ENCODE data around the gene AKT1S1. TPM values are rescaled to one million over a fixed set of nuclear protein-coding genes. Genes with fewer than 3 reads are reported as not detected.
A peak's percentile ranks its signal among the peaks of the same experiment; 100 is the strongest.

The AKT1S1 gene
- total and polyA plus RNA-seq, 2 of the 13 experiments (the other 11 are each of a cell fraction or from before 2014, with no cell fraction given), result 13.5 to 27.8 TPM

DNA sequence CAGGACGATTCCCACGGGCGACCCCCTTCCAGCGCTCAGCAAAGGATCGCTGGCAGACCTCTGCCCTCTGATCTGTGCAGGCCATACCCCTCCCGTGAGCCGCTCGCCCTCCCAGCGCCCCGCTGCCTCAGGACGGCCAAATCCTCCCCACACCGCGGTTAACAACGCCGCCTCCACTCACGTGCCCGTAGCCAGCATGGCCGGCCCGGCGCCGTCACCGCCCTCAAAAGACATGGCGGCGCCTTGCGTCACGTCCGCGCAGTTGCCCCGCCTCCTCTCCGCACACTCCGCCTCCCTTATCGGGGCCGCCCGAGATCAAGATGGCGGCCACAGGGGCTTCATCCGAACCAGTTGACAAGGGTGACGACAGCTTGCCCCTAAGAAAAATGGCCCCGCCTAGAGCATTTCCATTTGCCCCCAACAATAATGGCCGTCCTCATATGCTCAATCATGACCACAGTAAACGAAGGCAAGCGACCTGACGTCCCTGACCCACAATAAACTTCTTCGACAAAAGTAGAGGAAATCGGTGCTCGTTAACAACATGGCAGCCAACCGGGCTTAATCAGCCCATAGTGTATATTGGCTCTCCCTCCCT is 634 bp downstream of the AKT1S1 start (continued):
- TF ChIP-seq SIX1 (CRISPR knock-in tag; IDR thresholded peaks at IDR 0.05; ENCODE audit: borderline replicate concordance) (no peak; the same call in 1 of the 2 replicates), JUND (CRISPR knock-in tag; IDR thresholded peaks at IDR 0.05) (peak; percentile 10; the same call in 1 of the 2 replicates), ZNF75D (CRISPR knock-in tag; IDR thresholded peaks at IDR 0.05; ENCODE audit: borderline replicate concordance) (no peak), RARG (CRISPR knock-in tag; IDR thresholded peaks at IDR 0.05; ENCODE audit: low read depth) (0 out of 2 replicates have a peak, but pooled peaks have one; percentile 23), ZNF20 (CRISPR knock-in tag; IDR thresholded peaks at IDR 0.05) (no peak), ZNF484 (CRISPR knock-in tag; IDR thresholded peaks at IDR 0.05; ENCODE audit: borderline replicate concordance, low read depth) (no peak), ZSCAN31 (CRISPR knock-in tag; IDR thresholded peaks at IDR 0.05; ENCODE audit: low read depth) (no peak), EHMT2 (IDR thresholded peaks at IDR 0.05; ENCODE audit: borderline replicate concordance, low read depth, low read length) (peak; percentile 70; the same call in 1 of the 2 replicates), CCDC6 (CRISPR knock-in tag; IDR thresholded peaks at IDR 0.05) (peak; percentile 77; the same call in 1 of the 2 replicates), ZNF468 (CRISPR knock-in tag; IDR thresholded peaks at IDR 0.05) (no peak), ZIK1 (CRISPR knock-in tag; IDR thresholded peaks at IDR 0.05; ENCODE audit: borderline replicate concordance, low read depth) (0 out of 2 replicates have a peak, but pooled peaks have one; percentile 51), REST (IDR thresholded peaks at IDR 0.05; ENCODE audit: borderline replicate concordance in 1 of 2, low read depth in 1 of 2, low read length in 2 of 2) (no peak), KAT8 (CRISPR knock-in tag; IDR thresholded peaks at IDR 0.05) (peak; percentile 49; the same call in 1 of the 2 replicates)
- TF ChIP-seq, protein P1, sequence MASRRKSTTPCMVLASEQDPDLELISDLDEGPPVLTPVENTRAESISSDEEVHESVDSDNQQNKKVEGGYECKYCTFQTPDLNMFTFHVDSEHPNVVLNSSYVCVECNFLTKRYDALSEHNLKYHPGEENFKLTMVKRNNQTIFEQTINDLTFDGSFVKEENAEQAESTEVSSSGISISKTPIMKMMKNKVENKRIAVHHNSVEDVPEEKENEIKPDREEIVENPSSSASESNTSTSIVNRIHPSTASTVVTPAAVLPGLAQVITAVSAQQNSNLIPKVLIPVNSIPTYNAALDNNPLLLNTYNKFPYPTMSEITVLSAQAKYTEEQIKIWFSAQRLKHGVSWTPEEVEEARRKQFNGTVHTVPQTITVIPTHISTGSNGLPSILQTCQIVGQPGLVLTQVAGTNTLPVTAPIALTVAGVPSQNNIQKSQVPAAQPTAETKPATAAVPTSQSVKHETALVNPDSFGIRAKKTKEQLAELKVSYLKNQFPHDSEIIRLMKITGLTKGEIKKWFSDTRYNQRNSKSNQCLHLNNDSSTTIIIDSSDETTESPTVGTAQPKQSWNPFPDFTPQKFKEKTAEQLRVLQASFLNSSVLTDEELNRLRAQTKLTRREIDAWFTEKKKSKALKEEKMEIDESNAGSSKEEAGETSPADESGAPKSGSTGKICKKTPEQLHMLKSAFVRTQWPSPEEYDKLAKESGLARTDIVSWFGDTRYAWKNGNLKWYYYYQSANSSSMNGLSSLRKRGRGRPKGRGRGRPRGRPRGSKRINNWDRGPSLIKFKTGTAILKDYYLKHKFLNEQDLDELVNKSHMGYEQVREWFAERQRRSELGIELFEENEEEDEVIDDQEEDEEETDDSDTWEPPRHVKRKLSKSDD (CRISPR knock-in tag; IDR thresholded peaks at IDR 0.05; ENCODE audit: low read depth), result peak; percentile 99
- TF ChIP-seq, protein P2, sequence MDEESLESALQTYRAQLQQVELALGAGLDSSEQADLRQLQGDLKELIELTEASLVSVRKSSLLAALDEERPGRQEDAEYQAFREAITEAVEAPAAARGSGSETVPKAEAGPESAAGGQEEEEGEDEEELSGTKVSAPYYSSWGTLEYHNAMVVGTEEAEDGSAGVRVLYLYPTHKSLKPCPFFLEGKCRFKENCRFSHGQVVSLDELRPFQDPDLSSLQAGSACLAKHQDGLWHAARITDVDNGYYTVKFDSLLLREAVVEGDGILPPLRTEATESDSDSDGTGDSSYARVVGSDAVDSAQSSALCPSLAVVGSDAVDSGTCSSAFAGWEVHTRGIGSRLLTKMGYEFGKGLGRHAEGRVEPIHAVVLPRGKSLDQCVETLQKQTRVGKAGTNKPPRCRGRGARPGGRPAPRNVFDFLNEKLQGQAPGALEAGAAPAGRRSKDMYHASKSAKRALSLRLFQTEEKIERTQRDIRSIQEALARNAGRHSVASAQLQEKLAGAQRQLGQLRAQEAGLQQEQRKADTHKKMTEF (CRISPR knock-in tag; IDR thresholded peaks at IDR 0.05), result peak; percentile 75
- TF ChIP-seq, protein P3, sequence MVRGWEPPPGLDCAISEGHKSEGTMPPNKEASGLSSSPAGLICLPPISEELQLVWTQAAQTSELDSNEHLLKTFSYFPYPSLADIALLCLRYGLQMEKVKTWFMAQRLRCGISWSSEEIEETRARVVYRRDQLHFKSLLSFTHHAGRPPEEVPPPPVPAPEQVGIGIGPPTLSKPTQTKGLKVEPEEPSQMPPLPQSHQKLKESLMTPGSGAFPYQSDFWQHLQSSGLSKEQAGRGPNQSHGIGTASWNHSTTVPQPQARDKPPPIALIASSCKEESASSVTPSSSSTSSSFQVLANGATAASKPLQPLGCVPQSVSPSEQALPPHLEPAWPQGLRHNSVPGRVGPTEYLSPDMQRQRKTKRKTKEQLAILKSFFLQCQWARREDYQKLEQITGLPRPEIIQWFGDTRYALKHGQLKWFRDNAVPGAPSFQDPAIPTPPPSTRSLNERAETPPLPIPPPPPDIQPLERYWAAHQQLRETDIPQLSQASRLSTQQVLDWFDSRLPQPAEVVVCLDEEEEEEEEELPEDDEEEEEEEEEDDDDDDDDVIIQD (CRISPR knock-in tag; IDR thresholded peaks at IDR 0.05; ENCODE audit: low read depth), result no peak
